NCI-H1930 (cell line): ENCODE results near the gene DNAAF1.
A peak's percentile ranks its signal among the peaks of the same experiment; 100 is the strongest.
"Not testable (repeated sequence)": the region's sequence is repeated elsewhere in the genome, so short reads cannot be mapped to it uniquely, and the experiment has no call there.

Experiments used
- DNase-seq, 2 experiments: peaks; one replicate each; lab custom pipeline; 2025; lab: John Stamatoyannopoulos, UW

The DNAAF1 gene

DNA sequence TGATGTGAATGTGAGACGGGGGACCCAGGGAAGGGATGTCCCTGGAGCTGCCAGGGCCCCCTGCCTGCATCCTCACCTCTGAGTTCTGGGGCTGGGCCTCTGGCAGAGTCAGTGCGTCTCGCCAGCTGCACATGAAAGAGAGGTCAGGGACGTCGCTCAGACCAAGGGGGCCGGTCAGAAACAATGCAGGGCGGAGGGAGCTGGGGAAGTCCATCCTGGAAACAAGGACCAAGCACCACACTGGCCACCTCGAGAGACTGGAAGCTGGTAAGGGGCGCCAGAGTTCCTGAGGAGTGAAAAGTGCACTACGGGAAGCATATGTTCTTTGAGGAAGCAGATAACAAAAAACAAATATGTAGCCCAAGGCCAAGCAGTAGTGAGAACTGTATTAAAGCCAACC lies 39.7 kb downstream of the DNAAF1 start:
- DNase-seq: no peak

- peak; percentile 82 to 89 for DNase-seq
These were observed 41.8 kb downstream of the DNAAF1 start, which contains the start of gene TAF1C for GRCh38 chr16:84186685-84187437. Gene TAF1C, minus strand, starts transcription at chr16:84187057. Its CDS starts 2,069 bp downstream, at chr16:84184988.

- no peak for DNase-seq
These were observed 45.8 kb downstream of the DNAAF1 start, which contains the start of gene ADAD2 for GRCh38 chr16:84190731-84191388. Gene ADAD2, plus strand, starts transcription at chr16:84191157. Its CDS starts 74 bp downstream, at chr16:84191231.

DNA sequence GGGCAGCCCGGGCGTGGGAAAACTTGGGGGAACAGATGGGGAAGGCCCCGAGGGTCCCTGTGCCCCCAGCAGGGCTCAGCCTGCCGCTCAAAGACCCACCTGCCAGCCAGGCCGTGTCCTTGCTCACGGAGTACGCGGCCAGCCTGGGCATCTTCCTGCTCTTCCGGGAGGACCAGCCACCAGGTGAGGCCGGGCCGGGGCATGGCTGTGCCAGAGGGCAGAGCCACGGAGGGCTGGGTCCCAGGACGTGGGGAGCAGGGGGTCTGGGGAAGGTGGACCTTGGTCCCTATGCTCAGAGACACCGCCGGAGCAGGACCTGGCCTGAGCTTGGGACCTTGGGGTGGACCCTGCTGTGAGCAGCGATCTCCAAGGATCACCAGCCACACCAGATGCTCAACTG lies 46.4 kb downstream of the DNAAF1 start:
- DNase-seq: no peak

DNA sequence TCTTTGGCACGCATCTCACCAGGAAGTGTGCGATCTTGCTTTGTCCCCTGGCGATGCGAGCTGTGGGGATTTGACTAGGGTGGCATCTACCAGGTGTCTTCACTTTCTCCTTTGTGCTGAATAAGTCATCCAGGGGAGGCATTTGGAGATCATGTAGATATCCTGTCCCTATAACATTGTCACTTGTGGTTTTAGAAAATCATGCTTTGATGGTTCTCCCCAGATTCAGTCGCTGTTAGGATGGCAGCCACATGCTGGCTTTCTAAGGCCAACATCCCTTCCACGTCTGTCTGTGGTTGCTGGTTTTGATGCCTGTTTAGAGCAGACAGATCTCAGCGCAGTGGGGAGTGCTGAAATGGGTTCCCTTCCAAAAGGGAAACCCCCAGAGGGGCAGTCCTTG lies 48.4 kb downstream of the DNAAF1 start:
- DNase-seq: no peak

DNA sequence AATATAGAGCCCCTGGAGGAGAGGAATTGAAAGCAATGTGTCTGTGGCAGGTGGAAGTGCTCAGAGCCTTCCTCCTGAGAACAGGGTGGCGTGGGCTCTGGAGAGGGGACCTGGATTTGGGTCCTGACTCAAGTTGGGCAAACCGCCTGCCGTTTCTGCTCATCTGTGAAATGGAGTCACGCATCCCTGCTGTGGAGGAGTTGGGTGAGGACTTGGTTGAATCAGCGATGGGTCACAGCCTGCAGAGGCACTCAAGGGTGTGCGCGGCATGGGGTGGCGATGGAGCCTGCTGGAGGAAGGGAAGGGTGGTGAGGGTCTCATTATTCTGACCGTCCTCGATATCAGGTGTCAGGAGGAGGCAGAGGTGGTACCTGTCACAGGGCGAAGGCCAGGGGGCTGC lies 48.9 kb downstream of the DNAAF1 start:
- DNase-seq: no peak

GRCh38 chr16:84194470-84195200 lies 49.5 kb downstream of the DNAAF1 start:
- DNase-seq: no peak

GRCh38 chr16:84195201-84196093 lies 50.3 kb downstream of the DNAAF1 start:
- DNase-seq: no peak

GRCh38 chr16:84196101-84196500 lies 51.0 kb downstream of the DNAAF1 start:
- no peak for DNase-seq

GRCh38 chr16:84196727-84197394 lies 51.8 kb downstream of the DNAAF1 start:
- no peak for DNase-seq

- no peak for DNase-seq
These were observed 52.5 kb downstream of the DNAAF1 start for GRCh38 chr16:84197466-84198128.

GRCh38 chr16:84198401-84198800 lies 53.3 kb downstream of the DNAAF1 start:
- no peak for DNase-seq

DNA sequence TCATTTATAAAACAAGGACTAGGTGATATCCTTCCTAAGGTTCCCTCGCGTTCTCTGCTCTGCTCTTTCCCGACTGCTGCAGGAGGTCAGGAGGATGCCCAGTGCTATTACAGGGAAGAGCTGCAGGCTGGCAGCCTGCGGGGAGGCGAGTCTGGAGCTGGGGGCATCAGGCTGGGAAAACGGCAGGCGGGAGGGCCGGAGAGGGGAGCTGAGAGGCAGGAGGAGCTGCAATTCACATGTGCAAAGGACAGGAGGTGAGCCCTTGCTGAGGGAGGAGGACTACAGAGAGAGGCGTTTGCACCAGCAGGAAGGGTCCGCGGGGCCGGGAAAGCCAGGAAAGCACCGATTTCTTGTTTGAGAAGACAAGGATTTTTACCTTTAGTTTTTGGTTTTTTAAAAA lies 54.0 kb downstream of the DNAAF1 start:
- no peak for DNase-seq

DNA sequence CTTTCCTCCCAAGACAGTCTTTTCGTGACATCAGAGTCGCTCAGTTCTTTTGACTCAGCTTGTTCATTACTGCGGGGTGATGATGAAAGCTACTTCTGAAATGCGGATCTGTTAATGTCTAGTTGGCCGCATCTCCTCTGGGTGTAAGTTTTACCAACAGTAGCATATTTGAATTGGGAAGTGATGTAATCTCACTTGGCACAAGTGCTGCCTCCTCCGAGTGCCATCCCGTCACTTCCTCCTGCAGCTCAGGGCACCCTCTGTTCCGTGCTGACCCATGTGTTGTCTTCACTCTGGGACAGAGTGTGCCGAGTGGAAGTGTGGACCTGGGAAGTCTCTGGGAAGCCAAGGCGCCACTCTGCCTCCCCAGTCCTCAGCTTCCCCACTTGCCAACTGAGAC lies 54.8 kb downstream of the DNAAF1 start:
- no peak for DNase-seq

DNA sequence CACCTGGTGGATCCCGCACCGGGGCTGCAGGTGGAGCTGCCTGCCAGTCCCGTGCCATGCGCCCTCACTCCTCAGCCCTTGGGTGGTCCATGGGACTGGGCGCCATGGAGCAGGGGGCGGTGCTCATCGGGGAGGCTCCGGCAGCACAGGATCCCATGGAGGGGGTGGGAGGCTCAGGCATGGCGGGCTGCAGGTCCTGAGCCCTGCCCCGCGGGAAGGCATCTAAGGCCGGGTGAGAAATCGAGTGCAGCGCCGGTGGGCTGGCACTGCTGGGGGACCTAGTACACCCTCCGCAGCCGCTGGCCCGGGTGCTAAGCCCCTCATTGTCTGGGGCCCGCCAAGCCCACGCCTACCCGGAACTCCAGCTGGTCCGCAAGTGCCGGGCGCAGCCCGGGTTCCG lies 59.4 kb downstream of the DNAAF1 start:
- not testable (repeated sequence) for DNase-seq

GRCh38 chr16:84205123-84205522 lies 60.0 kb downstream of the DNAAF1 start:
- DNase-seq: not testable (repeated sequence)

- no peak for DNase-seq
These were observed 61.0 kb downstream of the DNAAF1 start for GRCh38 chr16:84205976-84206691.

DNA sequence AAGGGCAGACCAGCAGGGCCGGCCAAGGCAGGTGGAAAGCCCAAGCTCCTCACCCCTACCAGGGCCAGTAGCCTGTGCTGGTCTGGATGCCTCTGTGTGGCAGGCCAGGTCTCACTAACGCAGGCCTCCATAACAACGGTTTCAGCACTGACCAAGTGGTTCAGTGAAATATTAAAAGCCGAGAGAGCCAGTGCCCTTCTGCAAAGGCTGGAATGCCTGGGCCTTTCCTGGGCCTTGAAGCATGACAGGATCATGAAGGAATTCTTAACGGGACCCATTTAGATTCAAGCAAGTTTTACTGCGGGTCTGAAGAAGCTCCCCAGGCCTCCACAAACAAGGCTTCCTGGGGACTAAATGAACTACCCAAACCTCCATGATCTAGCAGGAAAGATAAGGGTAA lies 62.1 kb downstream of the DNAAF1 start:
- no peak for DNase-seq

GRCh38 chr16:84207879-84208278 lies 62.8 kb downstream of the DNAAF1 start:
- DNase-seq: no peak

- DNase-seq: no peak
These were observed 64.9 kb downstream of the DNAAF1 start for GRCh38 chr16:84209989-84210388.
